Osteoblast (primary cell): ENCODE measurements around the gene ZSCAN25. TPM values are rescaled to one million over a fixed set of nuclear protein-coding genes. Genes with fewer than 3 reads are reported as not detected.

Experiments used
- DNase-seq: peaks from one replicate; pipeline ENCODE4 v3.0.0; 2011; ENCODE audit warnings: low spot score, mixed read lengths; ENCODE audit not compliant: insufficient read length; ENCODE audit errors: missing footprints
- H2AFZ ChIP-seq: 2 replicates; pipeline ENCODE4 v1.6.0; 2011; ENCODE audit warnings: mild to moderate bottlenecking, low read length
- H3K27ac ChIP-seq: 2 replicates; pipeline ENCODE4 v1.5.1; 2011; ENCODE audit warnings: mild to moderate bottlenecking, low read depth, low read length, moderate library complexity
- H3K27me3 ChIP-seq: 2 replicates; pipeline ENCODE4 v1.6.0; 2012; ENCODE audit warnings: mild to moderate bottlenecking, control low read depth, inconsistent platforms, low read length, moderate library complexity; ENCODE audit not compliant: insufficient read depth
- H3K36me3 ChIP-seq: 2 replicates; pipeline ENCODE4 v1.5.1; 2011; ENCODE audit warnings: mild to moderate bottlenecking, low read length, control low read depth, moderate library complexity; ENCODE audit not compliant: insufficient read depth
- H3K4me1 ChIP-seq: 2 replicates; pipeline ENCODE4 v1.5.1; 2011; ENCODE audit warnings: mild to moderate bottlenecking, low read length, control low read depth, moderate library complexity; ENCODE audit not compliant: insufficient read depth
- H3K4me2 ChIP-seq: 2 replicates; pipeline ENCODE4 v1.6.0; 2011; ENCODE audit warnings: mild to moderate bottlenecking, low read length; ENCODE audit not compliant: insufficient read depth
- H3K4me3 ChIP-seq: fragments of 200-600 bp; sonication (generic); 3 replicates; pipeline ENCODE4 v1.5.1; 2012; ENCODE audit warnings: mild to moderate bottlenecking, low read length, inconsistent platforms; ENCODE audit not compliant: insufficient read depth
- H3K79me2 ChIP-seq: 2 replicates; pipeline ENCODE4 v1.6.0; 2012; ENCODE audit warnings: mild to moderate bottlenecking, low read length, control low read depth, inconsistent platforms; ENCODE audit not compliant: insufficient read depth
- H3K9me3 ChIP-seq: 2 replicates; pipeline ENCODE4 v1.5.1; 2011; ENCODE audit warnings: low read depth, low read length, control low read depth
- H4K20me1 ChIP-seq: 2 replicates; pipeline ENCODE4 v1.6.0; 2012; ENCODE audit warnings: mild to moderate bottlenecking, low read length, control low read depth; ENCODE audit not compliant: insufficient read depth
- total RNA-seq: library from RNA; depleted of rRNA; stranded (reverse); fragments of >200 nt; gene quantifications from 2 replicates; pipeline ENCODE4 v1.2.3, GENCODE V29; 2012
- TF ChIP-seq, protein P1 (sequence below): IDR thresholded peaks from 2 replicates; pipeline ENCODE4 v1.5.1; 2011; ENCODE audit warnings: mild to moderate bottlenecking, low read depth, low read length, moderate library complexity; ENCODE audit errors: extremely low read depth

Gene ZSCAN25
- total RNA-seq, 1 donor = 11.9 TPM

DNA sequence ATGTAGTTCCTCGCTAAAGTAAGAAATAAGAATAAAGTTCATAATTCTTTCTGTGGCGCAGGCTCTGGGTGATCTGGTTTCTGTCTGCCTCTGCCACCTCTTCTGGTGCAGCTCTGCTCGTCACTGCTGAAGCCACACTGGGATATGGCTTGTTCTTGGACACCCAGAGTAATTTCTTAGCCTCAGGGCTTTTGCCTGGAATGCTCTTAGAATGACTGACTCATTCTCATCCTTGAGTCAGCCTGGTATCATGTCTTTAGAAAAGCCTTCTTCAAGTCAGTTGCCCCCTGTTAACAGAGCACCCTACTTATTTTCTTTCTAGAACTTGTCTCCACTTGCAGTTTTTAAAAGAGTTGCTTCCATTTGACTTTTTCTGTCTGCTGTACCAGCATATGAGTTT, 2.0 kb downstream of the ZSCAN25 start:
- H3K4me1 ChIP-seq = peaks cover 10% of the 10 kb centered on the region
- H3K36me3 ChIP-seq = peaks cover 43% of the 10 kb centered on the region
- TF ChIP-seq, protein P1, sequence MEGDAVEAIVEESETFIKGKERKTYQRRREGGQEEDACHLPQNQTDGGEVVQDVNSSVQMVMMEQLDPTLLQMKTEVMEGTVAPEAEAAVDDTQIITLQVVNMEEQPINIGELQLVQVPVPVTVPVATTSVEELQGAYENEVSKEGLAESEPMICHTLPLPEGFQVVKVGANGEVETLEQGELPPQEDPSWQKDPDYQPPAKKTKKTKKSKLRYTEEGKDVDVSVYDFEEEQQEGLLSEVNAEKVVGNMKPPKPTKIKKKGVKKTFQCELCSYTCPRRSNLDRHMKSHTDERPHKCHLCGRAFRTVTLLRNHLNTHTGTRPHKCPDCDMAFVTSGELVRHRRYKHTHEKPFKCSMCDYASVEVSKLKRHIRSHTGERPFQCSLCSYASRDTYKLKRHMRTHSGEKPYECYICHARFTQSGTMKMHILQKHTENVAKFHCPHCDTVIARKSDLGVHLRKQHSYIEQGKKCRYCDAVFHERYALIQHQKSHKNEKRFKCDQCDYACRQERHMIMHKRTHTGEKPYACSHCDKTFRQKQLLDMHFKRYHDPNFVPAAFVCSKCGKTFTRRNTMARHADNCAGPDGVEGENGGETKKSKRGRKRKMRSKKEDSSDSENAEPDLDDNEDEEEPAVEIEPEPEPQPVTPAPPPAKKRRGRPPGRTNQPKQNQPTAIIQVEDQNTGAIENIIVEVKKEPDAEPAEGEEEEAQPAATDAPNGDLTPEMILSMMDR = no peak
- peaks cover 11% of the 10 kb centered on the region for H4K20me1 ChIP-seq
- no peaks in the 10 kb centered on the region for H3K9me3 ChIP-seq
- H2AFZ ChIP-seq = no peak overlapping the region
- DNase-seq = no peak
- H3K4me2 ChIP-seq = no peak overlapping the region
- H3K27ac ChIP-seq = no peak overlapping the region
- H3K79me2 ChIP-seq = peaks cover 31% of the 10 kb centered on the region
- no peaks in the 10 kb centered on the region for H3K27me3 ChIP-seq
- no peak overlapping the region for H3K4me3 ChIP-seq

DNA sequence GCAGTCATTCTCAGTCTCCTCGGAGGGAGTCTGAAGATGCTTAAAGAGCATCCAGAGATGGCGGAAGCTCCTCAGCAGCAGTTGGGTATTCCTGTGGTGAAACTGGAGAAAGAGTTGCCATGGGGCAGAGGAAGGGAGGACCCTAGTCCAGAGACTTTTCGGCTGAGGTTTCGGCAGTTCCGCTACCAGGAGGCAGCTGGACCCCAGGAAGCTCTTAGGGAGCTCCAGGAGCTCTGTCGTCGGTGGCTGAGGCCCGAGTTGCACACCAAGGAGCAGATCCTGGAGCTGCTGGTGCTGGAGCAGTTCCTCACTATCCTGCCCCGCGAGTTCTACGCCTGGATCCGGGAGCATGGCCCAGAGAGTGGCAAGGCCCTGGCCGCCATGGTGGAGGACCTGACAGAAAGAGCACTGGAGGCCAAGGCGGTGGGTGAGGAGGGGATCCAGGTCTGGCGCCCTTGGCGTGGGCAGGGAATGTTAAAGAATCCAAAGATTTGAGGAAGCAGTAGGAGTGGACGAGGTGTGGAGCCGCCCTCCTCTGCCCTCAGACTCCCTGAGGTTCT, 2.9 kb downstream of the ZSCAN25 start:
- Histone ChIP-seq H3K9me3 (no peaks in the 10 kb centered on the region), H4K20me1 (peaks cover 11% of the 10 kb centered on the region), H3K4me2 (no peak overlapping the region), H3K27me3 (no peaks in the 10 kb centered on the region), H3K27ac (no peak overlapping the region), H3K79me2 (peaks cover 31% of the 10 kb centered on the region), H3K4me1 (peaks cover 10% of the 10 kb centered on the region), H3K36me3 (peaks cover 52% of the 10 kb centered on the region), H3K4me3 (no peak overlapping the region), H2AFZ (no peak overlapping the region)
- DNase-seq = no peak
- TF ChIP-seq, protein P1 = no peak

DNA sequence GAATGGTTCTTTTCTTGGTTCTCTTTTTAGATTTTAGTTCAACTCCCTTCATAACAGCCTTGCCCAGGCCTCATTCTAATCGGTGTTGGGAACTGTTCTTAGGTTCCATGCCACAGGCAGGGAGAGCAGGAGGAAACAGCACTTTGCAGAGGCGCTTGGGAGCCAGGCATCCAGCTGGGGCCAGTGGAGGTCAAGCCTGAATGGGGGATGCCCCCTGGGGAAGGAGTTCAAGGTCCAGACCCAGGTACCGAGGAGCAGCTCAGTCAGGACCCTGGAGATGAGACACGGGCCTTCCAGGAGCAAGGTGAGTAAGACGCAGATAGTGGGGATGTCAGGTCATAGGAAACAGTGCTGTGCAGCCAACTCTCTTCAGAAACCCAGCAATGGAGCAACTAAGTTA, 4.5 kb downstream of the ZSCAN25 start:
- Histone ChIP-seq H2AFZ (no peak overlapping the region), H3K79me2 (peaks cover 30% of the 10 kb centered on the region), H3K9me3 (no peaks in the 10 kb centered on the region), H3K4me2 (no peak overlapping the region), H4K20me1 (peaks cover 11% of the 10 kb centered on the region), H3K27ac (no peak overlapping the region), H3K36me3 (peaks cover 67% of the 10 kb centered on the region), H3K4me1 (peaks cover 10% of the 10 kb centered on the region), H3K4me3 (no peak overlapping the region), H3K27me3 (no peaks in the 10 kb centered on the region)
- no peak for DNase-seq
- TF ChIP-seq, protein P1 = no peak

DNA sequence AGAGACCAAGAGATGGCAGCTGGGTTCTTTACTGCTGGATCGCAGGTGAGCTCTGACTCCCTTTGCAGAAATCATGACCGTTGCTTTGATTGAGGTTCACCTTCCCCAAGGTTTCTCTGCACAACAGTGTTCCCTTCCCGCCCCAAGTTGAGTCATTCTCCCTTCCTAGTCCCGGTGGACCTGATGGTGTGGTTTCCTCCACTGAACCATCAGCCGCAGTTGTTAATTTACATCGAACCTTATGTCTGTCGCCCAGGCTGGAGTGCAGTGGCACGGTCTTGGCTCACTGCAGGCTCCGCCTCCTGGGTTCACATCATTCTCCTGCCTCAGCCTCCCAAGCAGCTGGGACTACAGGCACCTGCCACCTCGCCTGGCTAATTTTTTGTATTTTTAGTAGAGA, 5.8 kb downstream of the ZSCAN25 start:
- peaks cover 10% of the 10 kb centered on the region for H4K20me1 ChIP-seq
- no peaks in the 10 kb centered on the region for H3K9me3 ChIP-seq
- H3K4me1 ChIP-seq = peaks cover 7% of the 10 kb centered on the region
- H3K4me3 ChIP-seq = no peak overlapping the region
- TF ChIP-seq, protein P1 = no peak
- no peak overlapping the region for H3K27ac ChIP-seq
- H3K79me2 ChIP-seq = peaks cover 17% of the 10 kb centered on the region
- no peaks in the 10 kb centered on the region for H3K27me3 ChIP-seq
- H3K36me3 ChIP-seq = peaks cover 78% of the 10 kb centered on the region
- H3K4me2 ChIP-seq = no peak overlapping the region
- no peak for DNase-seq
- H2AFZ ChIP-seq = no peak overlapping the region
